Measurements from ENCODE around the gene GABPB2. TPM values are rescaled to one million over a fixed set of nuclear protein-coding genes. Genes with fewer than 3 reads are reported as not detected.

Gene GABPB2
- total RNA-seq, 1 donor from 2014 or later, result 10.8 TPM

- no peaks in the 10 kb centered on the region for H3K27me3 ChIP-seq (ENCODE audit: control insufficient read depth, insufficient read depth, low read length)
- TF ChIP-seq, protein P1, sequence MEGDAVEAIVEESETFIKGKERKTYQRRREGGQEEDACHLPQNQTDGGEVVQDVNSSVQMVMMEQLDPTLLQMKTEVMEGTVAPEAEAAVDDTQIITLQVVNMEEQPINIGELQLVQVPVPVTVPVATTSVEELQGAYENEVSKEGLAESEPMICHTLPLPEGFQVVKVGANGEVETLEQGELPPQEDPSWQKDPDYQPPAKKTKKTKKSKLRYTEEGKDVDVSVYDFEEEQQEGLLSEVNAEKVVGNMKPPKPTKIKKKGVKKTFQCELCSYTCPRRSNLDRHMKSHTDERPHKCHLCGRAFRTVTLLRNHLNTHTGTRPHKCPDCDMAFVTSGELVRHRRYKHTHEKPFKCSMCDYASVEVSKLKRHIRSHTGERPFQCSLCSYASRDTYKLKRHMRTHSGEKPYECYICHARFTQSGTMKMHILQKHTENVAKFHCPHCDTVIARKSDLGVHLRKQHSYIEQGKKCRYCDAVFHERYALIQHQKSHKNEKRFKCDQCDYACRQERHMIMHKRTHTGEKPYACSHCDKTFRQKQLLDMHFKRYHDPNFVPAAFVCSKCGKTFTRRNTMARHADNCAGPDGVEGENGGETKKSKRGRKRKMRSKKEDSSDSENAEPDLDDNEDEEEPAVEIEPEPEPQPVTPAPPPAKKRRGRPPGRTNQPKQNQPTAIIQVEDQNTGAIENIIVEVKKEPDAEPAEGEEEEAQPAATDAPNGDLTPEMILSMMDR (IDR thresholded peaks at IDR 0.05; ENCODE audit: insufficient read depth, low read length, severe bottlenecking), result no peak
- FAIRE-seq (no peak), DNase-seq (ENCODE audit: low read depth) (no peak)
- H3K36me3 ChIP-seq (ENCODE audit: control insufficient read depth, insufficient read depth, low read length), result peaks cover 24% of the 10 kb centered on the region
- H3K4me3 ChIP-seq (ENCODE audit: low read depth, low read length), result no peak overlapping the region
These were observed 15.5 kb upstream of the GABPB2 start for GRCh38 chr1:151054971-151055547.

DNA sequence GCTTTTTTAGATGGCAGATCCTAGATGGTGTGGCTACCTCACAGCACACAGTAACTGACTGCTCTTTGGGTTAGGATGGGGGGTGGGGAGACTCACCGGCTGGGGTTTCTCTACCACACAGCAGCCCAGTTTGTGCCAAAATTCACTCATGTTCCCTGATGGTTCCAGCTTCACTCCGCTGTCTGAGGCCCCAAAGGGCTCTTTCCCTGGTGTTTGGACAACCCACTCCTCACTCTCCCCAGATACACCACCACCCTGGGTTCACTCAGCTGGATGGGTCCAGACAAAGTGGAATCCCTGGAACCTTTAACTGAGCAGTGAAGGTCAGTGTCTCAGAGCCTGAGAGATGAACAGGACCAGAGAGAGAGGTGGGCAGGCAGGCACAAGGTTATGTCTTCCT, 15.0 kb upstream of the GABPB2 start:
- peaks cover 24% of the 10 kb centered on the region for H3K36me3 ChIP-seq (ENCODE audit: control insufficient read depth, insufficient read depth, low read length)
- H3K27me3 ChIP-seq (ENCODE audit: control insufficient read depth, insufficient read depth, low read length), result no peaks in the 10 kb centered on the region
- FAIRE-seq, result no peak
- H3K4me3 ChIP-seq (ENCODE audit: low read depth, low read length), result no peak overlapping the region
- DNase-seq (ENCODE audit: low read depth), result no peak
- TF ChIP-seq, protein P1 (IDR thresholded peaks at IDR 0.05; ENCODE audit: insufficient read depth, low read length, severe bottlenecking), result no peak

GRCh38 chr1:151056149-151056548, 14.4 kb upstream of the GABPB2 start:
- H3K36me3 ChIP-seq (ENCODE audit: control insufficient read depth, insufficient read depth, low read length), result peaks cover 24% of the 10 kb centered on the region
- no peak for DNase-seq (ENCODE audit: low read depth)
- FAIRE-seq, result no peak
- TF ChIP-seq, protein P1 (IDR thresholded peaks at IDR 0.05; ENCODE audit: insufficient read depth, low read length, severe bottlenecking), result no peak
- H3K4me3 ChIP-seq (ENCODE audit: low read depth, low read length), result no peak overlapping the region
- H3K27me3 ChIP-seq (ENCODE audit: control insufficient read depth, insufficient read depth, low read length), result no peaks in the 10 kb centered on the region

DNA sequence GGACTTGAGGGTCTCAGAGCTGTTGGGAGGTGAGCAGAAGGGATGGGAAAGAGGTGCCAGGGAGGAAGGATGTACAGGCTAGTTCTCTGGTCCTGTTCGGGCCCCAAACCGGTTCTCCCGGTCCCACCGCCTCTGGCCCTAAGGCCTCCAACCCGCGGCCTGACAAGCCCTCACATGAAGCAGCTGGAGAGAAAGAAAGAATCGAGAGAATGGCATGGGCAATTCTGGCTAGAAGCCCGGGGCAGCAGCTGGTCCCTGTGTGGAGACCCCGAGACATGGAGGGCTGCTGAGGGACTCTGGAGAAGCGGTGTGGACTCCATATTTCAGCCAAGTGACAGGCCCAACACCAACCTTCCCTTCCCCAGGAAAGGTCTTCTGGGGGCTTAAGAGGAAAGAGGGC, 11.9 kb upstream of the GABPB2 start:
- Histone ChIP-seq H3K36me3 (ENCODE audit: control insufficient read depth, insufficient read depth, low read length) (peaks cover 15% of the 10 kb centered on the region), H3K4me3 (ENCODE audit: low read depth, low read length) (peak overlapping the region; percentile 92), H3K27me3 (ENCODE audit: control insufficient read depth, insufficient read depth, low read length) (no peaks in the 10 kb centered on the region)
- TF ChIP-seq, protein P1 (IDR thresholded peaks at IDR 0.05; ENCODE audit: insufficient read depth, low read length, severe bottlenecking), result no peak
- FAIRE-seq, result no peak
- DNase-seq (ENCODE audit: low read depth), result peak; percentile 84

- Histone ChIP-seq H3K36me3 (ENCODE audit: control insufficient read depth, insufficient read depth, low read length) (peaks cover 13% of the 10 kb centered on the region), H3K27me3 (ENCODE audit: control insufficient read depth, insufficient read depth, low read length) (no peaks in the 10 kb centered on the region), H3K4me3 (ENCODE audit: low read depth, low read length) (peak within 1 kb of the TSS; percentile 92)
- TF ChIP-seq, protein P1 (IDR thresholded peaks at IDR 0.05; ENCODE audit: insufficient read depth, low read length, severe bottlenecking), result peak; percentile 90
- DNase-seq (ENCODE audit: low read depth), result peak; percentile 67
- FAIRE-seq, result no peak
These were observed 11.2 kb upstream of the GABPB2 start, which contains the start of gene CDC42SE1 for GRCh38 chr1:151059109-151060006. CDC42SE1 (minus strand) TSS chr1:151059622; CDS start chr1:151055730, 3,892 bp downstream.

Measured in bronchial epithelial cell (primary cell).